Mucosa of rectum (tissue), 2 donors: ENCODE measurements around the gene KIAA0513.
A peak's percentile ranks its signal among the peaks of the same experiment; 100 is the strongest.

ENCODE experiments used
- H3K27ac ChIP-seq, 2 donors: one replicate each; pipeline ENCODE4 v1.7.0; 2013; ENCODE audit warnings: inconsistent platforms in 2 of 2, low read depth in 2 of 2, low read length in 2 of 2
- H3K27me3 ChIP-seq, 2 donors: one replicate each; pipeline ENCODE4 v1.7.0; 2013; ENCODE audit warnings: low read length in 2 of 2; ENCODE audit not compliant: control insufficient read depth in 2 of 2, insufficient read depth in 2 of 2
- H3K36me3 ChIP-seq, 2 donors: one replicate each; pipeline ENCODE4 v1.7.0; 2013; ENCODE audit warnings: low read length in 2 of 2; ENCODE audit not compliant: control insufficient read depth in 2 of 2, insufficient read depth in 2 of 2
- H3K4me1 ChIP-seq, 2 donors: one replicate each; pipeline ENCODE4 v1.7.0; 2013; ENCODE audit warnings: low read length in 2 of 2, mild to moderate bottlenecking in 1 of 2; ENCODE audit not compliant: control insufficient read depth in 2 of 2, insufficient read depth in 2 of 2
- H3K4me3 ChIP-seq, 2 donors: one replicate each; pipeline ENCODE4 v1.7.0; 2013; ENCODE audit warnings: low read length in 2 of 2
- H3K9ac ChIP-seq, 2 donors: one replicate each; pipeline ENCODE4 v1.7.0; 2013; ENCODE audit warnings: low read length in 2 of 2, low read depth in 1 of 2, mild to moderate bottlenecking in 1 of 2
- H3K9me3 ChIP-seq, 2 donors: one replicate each; pipeline ENCODE4 v1.7.0; 2013; ENCODE audit warnings: low read length in 2 of 2; ENCODE audit not compliant: control insufficient read depth in 2 of 2
- donor health status: healthy.
- donor health status: Normal muscosa, but diverticular disease.

Gene KIAA0513

DNA sequence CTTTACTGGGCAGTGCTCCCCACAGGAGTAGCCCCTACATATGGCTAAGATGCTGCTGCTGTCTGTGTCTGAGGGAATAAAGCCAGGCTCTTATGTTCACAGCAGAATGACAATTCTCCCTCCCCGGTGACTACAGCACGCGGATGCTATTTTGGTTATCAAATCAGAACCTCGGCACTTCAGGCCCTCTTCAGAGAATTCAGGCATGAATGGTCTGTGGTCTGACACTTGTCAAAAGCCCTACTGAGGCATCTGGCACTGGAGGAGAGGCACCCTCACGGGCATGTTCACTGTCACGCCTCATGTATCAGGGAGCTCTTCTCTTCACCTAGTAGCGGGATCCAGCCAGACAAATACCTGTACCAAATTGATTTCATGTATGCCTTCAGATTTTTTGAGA is 30.4 kb downstream of the KIAA0513 start:
- Histone ChIP-seq H3K4me1 (peaks cover 22 to 27% of the 10 kb centered on the region in 2 donors), H3K9me3 (no peaks in the 10 kb centered on the region), H3K36me3 (peaks cover 0 to 3% of the 10 kb centered on the region in 2 donors), H3K9ac (no peak overlapping the region), H3K4me3 (no peak overlapping the region), H3K27ac (no peak overlapping the region), H3K27me3 (no peaks in the 10 kb centered on the region)

DNA sequence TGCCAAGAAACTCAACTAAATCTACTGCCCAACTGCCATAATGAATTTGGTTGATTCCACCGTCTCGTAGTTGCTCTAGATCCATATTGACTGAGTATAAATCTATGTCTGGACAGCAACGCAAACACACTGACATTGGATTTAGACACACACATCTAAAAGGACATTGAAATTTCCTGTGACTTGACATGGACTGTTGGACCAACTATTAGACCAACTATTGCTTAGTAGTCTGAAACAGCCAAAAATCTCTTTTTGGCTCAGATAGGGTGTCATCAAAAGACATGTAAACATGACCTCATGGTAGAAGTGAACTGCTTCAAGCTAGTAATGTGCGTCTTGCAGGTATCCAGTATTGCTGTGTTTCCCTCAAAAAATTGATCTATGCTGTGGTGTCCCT is 31.3 kb downstream of the KIAA0513 start:
- Histone ChIP-seq H3K9me3 (no peaks in the 10 kb centered on the region), H3K27me3 (no peaks in the 10 kb centered on the region), H3K4me3 (no peak overlapping the region), H3K9ac (no peak overlapping the region), H3K4me1 (peaks cover 22 to 27% of the 10 kb centered on the region in 2 donors), H3K27ac (no peak overlapping the region), H3K36me3 (peaks cover 0 to 3% of the 10 kb centered on the region in 2 donors)

DNA sequence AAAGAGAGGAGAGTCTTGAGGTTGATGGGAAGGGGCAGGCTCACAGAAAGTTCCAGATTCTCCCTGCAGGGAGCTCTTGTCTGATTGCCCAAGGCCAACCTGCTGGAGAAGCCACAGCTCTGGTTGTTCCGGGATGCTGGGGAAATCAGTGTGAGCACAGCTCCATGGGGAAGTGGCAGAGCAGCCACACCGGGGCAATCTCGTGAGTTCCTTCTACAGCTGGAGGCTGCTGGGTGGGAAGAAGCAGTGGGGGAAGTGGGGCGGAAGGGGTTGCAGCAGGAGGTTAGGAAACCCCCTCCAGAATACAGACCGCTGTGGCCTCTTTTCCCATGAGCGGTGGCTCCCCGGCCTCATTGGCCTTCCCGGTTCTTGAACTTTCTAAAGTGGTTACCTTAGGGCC is 34.0 kb downstream of the KIAA0513 start:
- Histone ChIP-seq H3K9ac (no peak overlapping the region), H3K27me3 (no peaks in the 10 kb centered on the region), H3K4me1 (peaks cover 7 to 8% of the 10 kb centered on the region in 2 donors), H3K9me3 (no peaks in the 10 kb centered on the region), H3K27ac (peak overlapping the region; percentile 21 to 23), H3K36me3 (peaks cover 0 to 3% of the 10 kb centered on the region in 2 donors), H3K4me3 (no peak overlapping the region)

DNA sequence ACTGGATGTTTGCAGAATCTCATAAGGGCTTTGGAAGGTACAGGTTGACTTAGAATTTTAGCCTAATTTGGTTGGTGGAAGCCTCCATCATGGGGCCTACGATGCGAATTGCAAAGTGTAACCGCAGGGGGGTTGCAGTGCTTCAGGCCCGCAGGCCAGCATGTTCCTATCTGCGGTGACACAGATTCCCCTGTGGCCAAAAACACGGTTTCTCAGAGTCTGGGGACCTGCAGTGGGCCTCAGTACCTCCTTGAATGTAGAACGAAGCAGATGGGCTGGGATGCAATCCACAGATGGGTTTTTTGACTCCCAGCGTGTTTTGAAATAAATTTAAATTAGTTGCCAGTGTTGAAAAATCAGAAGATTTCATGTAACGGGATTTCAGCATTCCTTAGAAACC is 34.7 kb downstream of the KIAA0513 start:
- no peaks in the 10 kb centered on the region for H3K9me3 ChIP-seq

DNA sequence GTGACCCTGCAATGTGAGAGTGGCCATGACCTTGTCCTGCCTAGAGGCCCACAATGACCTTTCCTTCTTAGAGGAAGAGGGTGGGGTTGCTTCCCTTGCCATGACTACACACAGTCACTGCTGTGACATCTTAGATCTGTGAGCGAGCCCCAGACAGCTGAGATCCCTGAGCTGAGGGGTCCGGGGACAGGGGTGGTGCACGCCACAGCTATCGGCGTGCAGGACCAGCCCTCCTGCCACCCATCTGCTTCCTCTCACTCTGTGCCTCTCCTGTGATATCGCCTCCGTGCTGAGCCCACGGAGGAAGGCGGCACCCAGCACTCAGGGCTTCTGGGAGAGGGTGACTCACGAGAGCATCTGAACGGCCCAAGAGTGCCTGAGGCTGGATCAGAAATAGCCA is 35.2 kb downstream of the KIAA0513 start:
- H3K9ac ChIP-seq: no peak overlapping the region
- H3K4me3 ChIP-seq: no peak overlapping the region

More for the DNA sequence above, 34.7 kb downstream of the KIAA0513 start:
- Histone ChIP-seq H3K9ac (no peak overlapping the region), H3K4me3 (no peak overlapping the region), H3K4me1 (peaks cover 3 to 6% of the 10 kb centered on the region in 2 donors), H3K27me3 (no peaks in the 10 kb centered on the region), H3K27ac (no peak overlapping the region), H3K36me3 (peaks cover 5 to 7% of the 10 kb centered on the region in 2 donors)

DNA sequence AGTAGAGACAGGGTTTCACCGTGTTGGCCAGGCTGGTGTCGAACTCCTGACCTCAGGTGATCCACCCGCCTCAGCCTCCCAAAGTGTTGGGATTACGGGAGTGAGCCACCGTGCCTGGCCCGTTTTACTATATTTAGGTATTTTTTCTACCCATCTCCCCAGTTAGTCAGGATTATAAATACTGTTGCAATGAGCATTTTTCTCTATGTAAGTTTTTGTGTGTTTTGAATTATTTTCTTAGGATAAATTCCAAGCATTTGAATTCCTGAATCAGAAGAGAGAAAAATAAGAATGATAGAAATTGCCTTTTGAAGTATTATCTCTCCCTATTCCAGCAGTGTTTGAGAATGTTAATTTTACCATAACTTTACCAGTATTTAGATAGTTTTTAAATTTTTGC is 36.6 kb downstream of the KIAA0513 start:
- peaks cover 5 to 13% of the 10 kb centered on the region in 2 donors for H3K36me3 ChIP-seq
- H3K9me3 ChIP-seq: no peaks in the 10 kb centered on the region
- H3K4me1 ChIP-seq: no peaks in the 10 kb centered on the region

More for the DNA sequence above, 35.2 kb downstream of the KIAA0513 start:
- Histone ChIP-seq H3K9me3 (no peaks in the 10 kb centered on the region), H3K4me1 (peaks cover 0 to under 1% of the 10 kb centered on the region in 2 donors), H3K27ac (no peak overlapping the region), H3K36me3 (peaks cover 5 to 8% of the 10 kb centered on the region in 2 donors), H3K27me3 (no peaks in the 10 kb centered on the region)

DNA sequence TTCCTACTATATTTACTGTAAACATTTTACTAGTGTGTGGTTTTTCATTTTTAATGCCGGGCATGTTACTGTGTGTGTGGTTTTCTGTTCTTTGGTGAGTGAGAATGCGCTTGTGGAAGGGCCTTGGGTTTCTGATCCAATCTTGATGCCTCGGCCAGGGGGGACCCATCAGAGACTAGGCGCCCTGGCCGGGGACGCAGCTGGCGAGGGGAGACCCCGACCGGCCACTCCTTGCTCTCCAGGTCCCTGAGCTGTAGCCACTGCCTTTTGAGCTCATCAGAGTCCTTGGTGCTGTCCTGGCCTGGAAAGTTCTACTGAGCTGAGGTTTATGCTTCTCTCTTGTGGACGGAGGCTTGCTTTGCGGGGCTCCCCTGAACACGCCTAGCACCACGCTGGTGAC is 37.5 kb downstream of the KIAA0513 start:
- Histone ChIP-seq H3K9ac (no peak overlapping the region), H3K4me3 (no peak overlapping the region), H3K4me1 (no peaks in the 10 kb centered on the region), H3K36me3 (peaks cover 10 to 18% of the 10 kb centered on the region in 2 donors), H3K27ac (no peak overlapping the region), H3K9me3 (no peaks in the 10 kb centered on the region), H3K27me3 (no peaks in the 10 kb centered on the region)

More for the DNA sequence above, 36.6 kb downstream of the KIAA0513 start:
- no peak overlapping the region for H3K9ac ChIP-seq
- no peaks in the 10 kb centered on the region for H3K27me3 ChIP-seq
- no peak overlapping the region for H3K27ac ChIP-seq
- H3K4me3 ChIP-seq: no peak overlapping the region

DNA sequence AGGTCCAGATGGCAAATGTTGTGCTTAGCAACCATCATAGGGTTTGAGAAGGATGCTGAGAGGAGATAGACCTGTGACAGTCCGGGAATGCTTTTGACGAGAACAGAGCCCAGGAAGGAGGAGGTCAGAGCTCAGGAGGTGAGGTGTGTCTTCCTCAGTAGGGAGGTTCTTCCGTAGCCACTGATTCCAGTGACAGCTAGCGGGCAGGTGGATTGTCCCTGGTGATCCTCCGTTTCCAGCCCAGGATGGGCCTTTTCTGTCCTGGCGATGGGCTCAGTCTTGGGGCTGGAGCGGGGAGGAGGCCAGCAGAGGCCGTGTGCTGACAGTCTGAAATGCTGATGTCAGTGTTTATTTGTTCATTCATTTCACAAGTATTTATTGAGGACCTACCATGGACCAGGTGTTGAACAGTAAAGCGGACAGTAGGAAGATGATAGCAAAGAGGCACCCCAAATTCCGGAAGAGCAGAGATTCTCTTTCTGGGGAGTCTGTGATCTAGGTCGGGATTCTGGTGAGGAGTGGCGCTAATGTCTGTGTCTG is 38.8 kb downstream of the KIAA0513 start:
- Histone ChIP-seq H3K27me3 (no peaks in the 10 kb centered on the region), H3K4me1 (no peaks in the 10 kb centered on the region), H3K4me3 (no peak overlapping the region), H3K27ac (no peak overlapping the region), H3K9ac (no peak overlapping the region), H3K9me3 (no peaks in the 10 kb centered on the region), H3K36me3 (peaks cover 19 to 27% of the 10 kb centered on the region in 2 donors)

DNA sequence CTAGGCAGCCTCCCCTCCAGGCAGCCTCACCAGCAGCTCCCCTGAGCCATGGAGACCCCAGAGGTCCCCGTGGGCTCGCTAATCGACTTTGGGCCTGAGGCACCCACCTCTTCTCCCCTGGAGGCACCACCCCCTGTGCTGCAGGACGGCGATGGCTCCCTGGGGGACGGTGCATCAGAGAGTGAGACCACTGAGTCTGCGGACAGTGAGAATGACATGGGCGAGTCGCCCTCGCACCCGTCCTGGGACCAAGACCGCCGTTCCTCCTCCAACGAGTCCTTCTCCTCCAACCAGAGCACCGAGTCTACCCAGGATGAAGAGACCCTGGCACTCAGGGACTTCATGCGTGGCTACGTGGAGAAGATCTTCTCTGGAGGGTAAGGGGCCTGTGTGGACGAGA is 39.4 kb downstream of the KIAA0513 start:
- H3K9ac ChIP-seq: no peak overlapping the region
- no peaks in the 10 kb centered on the region for H3K9me3 ChIP-seq
- H3K36me3 ChIP-seq: peaks cover 19 to 30% of the 10 kb centered on the region in 2 donors
- H3K4me3 ChIP-seq: no peak overlapping the region
- H3K27me3 ChIP-seq: no peaks in the 10 kb centered on the region
- no peaks in the 10 kb centered on the region for H3K4me1 ChIP-seq
- no peak overlapping the region for H3K27ac ChIP-seq

DNA sequence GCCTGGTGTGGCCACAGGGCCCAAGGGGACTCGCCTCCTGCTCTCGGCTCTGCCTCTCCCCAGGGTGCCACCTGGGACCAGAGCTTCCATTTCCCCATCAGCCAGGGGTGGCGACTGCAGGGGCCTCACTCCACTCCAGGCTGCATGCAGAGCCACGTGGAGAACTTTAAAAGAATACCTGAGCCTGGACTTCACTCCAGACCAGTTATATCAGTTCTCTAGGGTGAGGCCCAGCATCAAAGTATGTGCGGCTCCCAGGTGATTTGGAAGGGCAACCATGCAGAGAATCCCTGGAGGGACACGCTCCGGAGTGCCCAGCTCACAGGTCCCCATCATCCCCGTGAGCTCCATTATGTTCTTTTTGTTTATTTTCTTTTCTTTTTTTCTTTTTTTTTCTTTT is 39.8 kb downstream of the KIAA0513 start:
- no peak overlapping the region for H3K27ac ChIP-seq
- H3K4me1 ChIP-seq: no peaks in the 10 kb centered on the region
- peaks cover 20 to 31% of the 10 kb centered on the region in 2 donors for H3K36me3 ChIP-seq
- no peak overlapping the region for H3K4me3 ChIP-seq
- H3K9me3 ChIP-seq: no peaks in the 10 kb centered on the region
- no peak overlapping the region for H3K9ac ChIP-seq
- H3K27me3 ChIP-seq: no peaks in the 10 kb centered on the region
